Measurements from ENCODE around the gene SLC7A8. TPM values are rescaled to one million over a fixed set of nuclear protein-coding genes. Genes with fewer than 3 reads are reported as not detected.

Gene SLC7A8
- total and polyA plus RNA-seq, 7 experiments from 2014 or later: 0.36 to 7.7 (median 2.5) TPM

DNA sequence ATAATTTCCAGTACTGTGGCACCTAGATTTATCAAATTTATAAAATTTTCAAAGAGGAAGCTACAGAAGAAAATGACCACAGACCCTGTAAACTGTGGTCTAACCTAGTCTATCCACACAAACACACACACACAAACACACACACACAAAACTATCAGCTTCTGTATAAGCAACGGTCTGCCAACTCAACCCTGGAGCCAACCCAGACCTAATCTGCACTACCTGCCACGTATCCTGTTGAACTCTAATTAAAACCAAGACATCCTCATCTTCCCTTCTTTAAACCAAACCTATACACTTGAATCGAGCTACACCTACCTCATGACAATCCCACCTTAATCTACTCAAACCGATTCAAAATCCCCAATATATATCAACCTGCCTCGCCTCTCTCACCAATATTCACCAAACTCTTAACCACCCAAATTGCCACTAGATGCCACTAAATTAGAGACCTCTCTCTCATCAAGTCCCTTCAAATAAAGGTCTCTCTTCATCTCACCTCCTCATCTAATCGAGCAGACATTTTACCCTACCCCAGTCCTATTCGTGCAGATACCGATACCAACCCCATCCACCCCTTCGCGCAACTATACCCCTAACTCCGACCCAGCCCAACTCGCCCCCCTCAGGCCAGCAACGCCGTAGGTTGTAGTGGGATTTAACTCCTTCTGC is 89.3 kb downstream of the SLC7A8 start:
- Histone ChIP-seq H3K27ac (ENCODE audit: low read depth, low read length) (peak overlapping the region; percentile 97), H3K4me1 (ENCODE audit: control insufficient read depth in 2 of 2, insufficient read depth in 2 of 2, low read length in 2 of 2) (peaks cover 26 to 32% of the 10 kb centered on the region in 2 donors), H3K9me3 (ENCODE audit: control insufficient read depth in 2 of 3, low read length in 3 of 3) (no peaks in the 10 kb centered on the region), H3K36me3 (ENCODE audit: control insufficient read depth in 2 of 3, insufficient read depth in 3 of 3, low read length in 3 of 3) (peaks cover 21 to 46% (median 25%) of the 10 kb centered on the region in 3 experiments), H3K27me3 (ENCODE audit: control insufficient read depth in 2 of 2, insufficient read depth in 2 of 2, low read length in 2 of 2) (no peaks in the 10 kb centered on the region), H3K4me3 (ENCODE audit: low read length) (peak overlapping the region; percentile 88)
- Mint-ChIP-seq H3K27ac (no peak overlapping the region), H3K4me1 (peaks cover 16 to 61% (median 38%) of the 10 kb centered on the region in 7 donors), H3K27me3 (no peaks in the 10 kb centered on the region), H3K9me3 (peaks cover 0 to 2% (median 0%) of the 10 kb centered on the region in 11 donors), H3K36me3 (peaks cover 7 to 48% (median 29%) of the 10 kb centered on the region in 5 donors), H3K4me3 (no peak overlapping the region)
- DNase-seq: peak in 1 of 9 donors; percentile 82
- ChIA-PET POLR2A (interaction anchor here (0.6 to 5.1 kb wide), 37 partner anchors 8 to 1583 kb away, joined by 3 to 75 read pairs (median 5); partner anchors contain the start of genes AJUBA, AP1G2, CEBPE and HOMEZ), CTCF (interaction anchor here (0.6 to 3.2 kb wide), 10 partner anchors 8 to 1100 kb away, joined by 3 to 25 read pairs (median 5); partner anchors contain the start of genes CEBPE and PABPN1)
- intact Hi-C loops (cut with micrococcal nuclease): loop anchor here (1.0 to 10.0 kb wide), 8 partner anchors 8 to 1051 kb away; partner anchors contain the start of genes DCAF11 (in 2 of the 2), NRL (in 2 of the 2), ZFHX2 (in 2 of the 2) and EMC9 (in 1 of the 2)
- no peak for ATAC-seq

DNA sequence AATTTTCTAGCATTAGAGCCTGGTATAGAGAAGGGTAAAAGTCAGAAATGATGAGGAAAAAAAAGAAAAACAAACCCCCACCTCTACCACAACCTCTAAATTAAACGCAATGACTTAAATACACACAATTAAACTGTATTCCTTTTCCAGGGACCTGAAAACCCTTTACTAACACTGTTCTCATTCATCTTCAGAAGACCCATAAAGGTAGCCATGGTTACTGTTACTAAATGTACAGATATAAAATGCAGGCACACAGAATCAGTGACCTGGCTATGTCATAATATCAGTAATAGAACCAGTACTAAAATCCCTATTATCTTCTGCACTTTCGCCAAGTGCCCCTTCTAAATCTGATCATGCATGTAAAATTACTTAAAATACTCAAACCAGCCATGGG is 89.9 kb downstream of the SLC7A8 start:
- Mint-ChIP-seq H3K27ac (peak overlapping the region in 1 of 9 donors; percentile 32), H3K9me3 (peaks cover 0 to 2% (median 0%) of the 10 kb centered on the region in 11 donors)
- H3K36me3 ChIP-seq (ENCODE audit: control insufficient read depth in 2 of 3, insufficient read depth in 3 of 3, low read length in 3 of 3): peaks cover 21 to 52% (median 28%) of the 10 kb centered on the region in 3 experiments

DNA sequence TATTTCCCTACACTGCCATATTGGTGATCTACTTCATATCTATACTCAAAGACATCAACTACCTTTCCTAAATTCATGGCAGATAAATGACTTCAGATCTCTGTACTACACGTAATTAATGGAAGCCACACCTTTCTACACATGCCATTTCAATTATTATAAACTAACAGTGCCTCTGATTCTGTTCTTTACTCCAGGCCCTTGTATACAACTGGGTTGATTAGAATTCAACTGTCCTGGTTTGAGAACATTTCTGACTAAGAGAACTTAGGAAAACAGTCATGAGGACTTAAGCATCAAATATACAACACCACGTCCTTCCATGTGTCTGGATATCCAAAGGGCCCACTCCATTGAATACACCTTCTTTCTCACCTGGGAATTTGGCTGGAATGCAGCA is 90.4 kb downstream of the SLC7A8 start:
- Mint-ChIP-seq H3K4me1 (peaks cover 20 to 55% (median 36%) of the 10 kb centered on the region in 7 donors), H3K36me3 (peaks cover 7 to 41% (median 27%) of the 10 kb centered on the region in 5 donors), H3K27ac (peak overlapping the region in 2 of 9 donors; percentile 8 to 62), H3K27me3 (no peaks in the 10 kb centered on the region), H3K9me3 (peaks cover 0 to 2% (median 0%) of the 10 kb centered on the region in 11 donors), H3K4me3 (peak overlapping the region in 5 of 10 donors; percentile 39 to 67 (median 50))
- H3K4me1 ChIP-seq (ENCODE audit: control insufficient read depth in 2 of 2, insufficient read depth in 2 of 2, low read length in 2 of 2): peaks cover 26 to 30% of the 10 kb centered on the region in 2 donors
- no peaks in the 10 kb centered on the region for H3K27me3 ChIP-seq (ENCODE audit: control insufficient read depth in 2 of 2, insufficient read depth in 2 of 2, low read length in 2 of 2)
- H3K4me3 ChIP-seq (ENCODE audit: low read length): peak overlapping the region; percentile 88
- ChIA-PET CTCF (interaction anchor here (0.6 to 1.2 kb wide), 2 partner anchors 24 to 386 kb away, joined by 3 to 4 read pairs; no protein-coding TSS in a partner anchor), POLR2A (interaction anchor here (1.2 to 3.6 kb wide), 2 partner anchors 16 to 24 kb away, joined by 3 to 20 read pairs; no protein-coding TSS in a partner anchor)
- no peak for DNase-seq
- ATAC-seq: no peak
- intact Hi-C loops (cut with micrococcal nuclease): loop anchor here (10.0 kb wide), 3 partner anchors 462 to 1052 kb away; partner anchors contain the start of genes DCAF11 (in 2 of the 2), NRL (in 2 of the 2), EMC9 (in 1 of the 2) and PSME2 (in 1 of the 2)
- H3K9me3 ChIP-seq (ENCODE audit: control insufficient read depth in 2 of 3, low read length in 3 of 3): no peaks in the 10 kb centered on the region
- H3K27ac ChIP-seq (ENCODE audit: low read depth, low read length): peak overlapping the region; percentile 97
- peaks cover 21 to 53% (median 26%) of the 10 kb centered on the region in 3 experiments for H3K36me3 ChIP-seq (ENCODE audit: control insufficient read depth in 2 of 3, insufficient read depth in 3 of 3, low read length in 3 of 3)

More for the DNA sequence above, 89.9 kb downstream of the SLC7A8 start:
- Mint-ChIP-seq H3K4me3 (peak overlapping the region in 3 of 10 donors; percentile 39 to 61 (median 41)), H3K36me3 (peaks cover 7 to 42% (median 27%) of the 10 kb centered on the region in 5 donors), H3K27me3 (no peaks in the 10 kb centered on the region), H3K4me1 (peaks cover 17 to 58% (median 39%) of the 10 kb centered on the region in 7 donors)
- Histone ChIP-seq H3K27ac (ENCODE audit: low read depth, low read length) (peak overlapping the region; percentile 97), H3K4me1 (ENCODE audit: control insufficient read depth in 2 of 2, insufficient read depth in 2 of 2, low read length in 2 of 2) (peaks cover 26 to 32% of the 10 kb centered on the region in 2 donors), H3K27me3 (ENCODE audit: control insufficient read depth in 2 of 2, insufficient read depth in 2 of 2, low read length in 2 of 2) (no peaks in the 10 kb centered on the region), H3K4me3 (ENCODE audit: low read length) (peak overlapping the region; percentile 88), H3K9me3 (ENCODE audit: control insufficient read depth in 2 of 3, low read length in 3 of 3) (no peaks in the 10 kb centered on the region)
- DNase-seq: no peak
- ChIA-PET CTCF (interaction anchor here (0.7 to 3.2 kb wide), 4 partner anchors 15 to 26 kb away, joined by 3 to 25 read pairs (median 20); partner anchors contain the start of gene CEBPE), POLR2A (interaction anchor here (0.9 to 5.1 kb wide), 10 partner anchors 8 to 269 kb away, joined by 3 to 75 read pairs (median 16); partner anchors contain the start of genes CEBPE and RBM23)
- no peak for ATAC-seq
- intact Hi-C loops (cut with micrococcal nuclease): loop anchor here (10.0 kb wide), 3 partner anchors 461 to 1051 kb away; partner anchors contain the start of genes DCAF11 (in 2 of the 2), NRL (in 2 of the 2), EMC9 (in 1 of the 2) and PSME2 (in 1 of the 2)

DNA sequence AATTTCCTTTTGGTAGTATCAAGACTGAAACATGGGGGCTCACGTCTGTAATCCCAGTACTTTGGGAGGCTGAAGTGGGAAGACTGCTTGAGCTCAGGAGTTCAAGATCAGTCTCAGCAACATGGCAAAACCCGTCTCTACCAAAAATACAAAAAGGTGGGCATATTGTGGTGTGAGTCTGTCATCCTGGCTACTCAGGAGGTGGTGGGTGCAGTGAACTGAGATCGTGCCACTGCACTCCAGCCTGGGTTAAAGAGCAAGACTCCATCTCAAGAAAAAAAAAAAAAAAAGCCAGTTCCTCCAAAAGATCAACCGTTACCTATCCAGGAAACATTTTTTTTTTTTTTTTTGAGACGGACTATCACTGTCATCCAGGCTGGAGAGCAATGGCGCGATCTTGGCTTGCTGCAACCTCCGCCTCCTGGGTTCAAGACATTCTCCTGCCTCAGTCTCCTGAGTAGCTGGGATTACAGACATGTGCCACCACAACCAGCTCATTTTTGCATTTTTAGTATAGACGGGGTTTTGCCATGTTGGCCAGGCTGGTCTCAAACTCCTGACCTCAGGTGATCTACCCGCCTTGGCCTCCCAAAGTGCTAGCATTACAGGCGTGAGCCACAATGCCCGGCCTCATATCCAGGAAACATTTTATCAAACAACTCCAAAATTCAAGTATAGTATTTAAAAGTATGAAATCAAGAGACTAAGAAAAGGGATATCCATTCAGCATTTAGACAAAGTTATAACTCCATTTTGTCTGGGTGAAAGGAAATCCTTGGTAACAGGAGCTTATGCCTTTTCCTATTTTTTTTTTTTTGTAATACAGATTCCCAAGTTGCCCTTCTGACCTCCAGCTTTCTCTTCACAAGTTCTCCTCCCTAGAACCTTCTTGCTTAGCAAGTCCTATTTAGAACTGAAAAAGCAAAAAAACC is 91.9 kb downstream of the SLC7A8 start:
- Mint-ChIP-seq H3K9me3 (peaks cover 0 to 2% (median 0%) of the 10 kb centered on the region in 11 donors), H3K4me1 (peaks cover 19 to 54% (median 36%) of the 10 kb centered on the region in 7 donors), H3K27me3 (no peaks in the 10 kb centered on the region), H3K36me3 (peaks cover 11 to 35% (median 27%) of the 10 kb centered on the region in 5 donors), H3K27ac (peak overlapping the region in 2 of 9 donors; percentile 38), H3K4me3 (peak overlapping the region in 1 of 10 donors; percentile 35)
- ATAC-seq (no peak), DNase-seq (no peak)
- Histone ChIP-seq H3K27me3 (ENCODE audit: control insufficient read depth in 2 of 2, insufficient read depth in 2 of 2, low read length in 2 of 2) (no peaks in the 10 kb centered on the region), H3K9me3 (ENCODE audit: control insufficient read depth in 2 of 3, low read length in 3 of 3) (no peaks in the 10 kb centered on the region), H3K36me3 (ENCODE audit: control insufficient read depth in 2 of 3, insufficient read depth in 3 of 3, low read length in 3 of 3) (peaks cover 14 to 61% (median 38%) of the 10 kb centered on the region in 3 experiments), H3K27ac (ENCODE audit: low read depth, low read length) (no peak overlapping the region), H3K4me3 (ENCODE audit: low read length) (no peak overlapping the region), H3K4me1 (ENCODE audit: control insufficient read depth in 2 of 2, insufficient read depth in 2 of 2, low read length in 2 of 2) (peaks cover 15% of the 10 kb centered on the region in 2 donors)
- intact Hi-C loops (cut with micrococcal nuclease): loop anchor here (10.0 kb wide), 3 partner anchors 463 to 1053 kb away; partner anchors contain the start of genes DCAF11 (in 2 of the 2), NRL (in 2 of the 2), EMC9 (in 1 of the 2) and PSME2 (in 1 of the 2)
- CTCF ChIA-PET: interaction anchor here (0.6 to 1.8 kb wide), 5 partner anchors 10 to 29 kb away, joined by 3 to 7 read pairs (median 4); no protein-coding TSS in a partner anchor
- POLR2A ChIA-PET: interaction anchor here (1.2 to 3.6 kb wide), 3 partner anchors 10 to 23 kb away, joined by 3 to 20 read pairs (median 6); no protein-coding TSS in a partner anchor

DNA sequence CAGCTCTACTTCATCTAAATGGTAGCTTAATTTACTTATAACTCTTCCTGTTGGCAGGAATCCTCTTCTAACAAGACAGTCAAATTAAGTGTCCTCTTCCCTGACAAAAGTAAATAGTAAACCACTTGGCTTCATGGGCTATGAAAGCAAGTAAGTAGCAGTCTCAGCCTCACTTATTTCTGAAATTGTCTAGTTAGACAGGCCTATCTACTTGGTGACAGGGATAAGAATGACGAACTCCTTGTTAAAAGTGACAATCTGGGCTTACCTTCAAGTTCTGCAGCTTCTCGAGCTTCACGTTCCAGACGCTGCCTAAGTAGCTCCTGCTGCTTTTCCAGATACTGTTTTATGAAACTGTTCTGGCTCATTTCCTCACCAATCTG is 93.2 kb downstream of the SLC7A8 start:
- no peaks in the 10 kb centered on the region for H3K9me3 ChIP-seq (ENCODE audit: control insufficient read depth in 2 of 3, low read length in 3 of 3)
- Mint-ChIP-seq H3K27ac (peak overlapping the region in 4 of 9 donors; percentile 18 to 46 (median 40)), H3K4me1 (peaks cover 24 to 57% (median 45%) of the 10 kb centered on the region in 7 donors), H3K27me3 (no peaks in the 10 kb centered on the region), H3K4me3 (no peak overlapping the region), H3K36me3 (peaks cover 16 to 42% (median 30%) of the 10 kb centered on the region in 5 donors), H3K9me3 (peaks cover 0 to 1% (median 0%) of the 10 kb centered on the region in 11 donors)
- H3K27ac ChIP-seq (ENCODE audit: low read depth, low read length): no peak overlapping the region
- no peak for ATAC-seq
- no peak for DNase-seq
- ChIA-PET CTCF (interaction anchor here (0.6 to 1.8 kb wide), 5 partner anchors 9 to 96 kb away, joined by 3 to 5 read pairs (median 4); no protein-coding TSS in a partner anchor), POLR2A (interaction anchor here (3.6 kb wide), 1 partner anchor 14 kb away, joined by 20 read pairs; no protein-coding TSS in a partner anchor)
- H3K36me3 ChIP-seq (ENCODE audit: control insufficient read depth in 2 of 3, insufficient read depth in 3 of 3, low read length in 3 of 3): peaks cover 14 to 68% (median 43%) of the 10 kb centered on the region in 3 experiments
- no peak overlapping the region for H3K4me3 ChIP-seq (ENCODE audit: low read length)
- H3K4me1 ChIP-seq (ENCODE audit: control insufficient read depth in 2 of 2, insufficient read depth in 2 of 2, low read length in 2 of 2): peaks cover 12 to 14% of the 10 kb centered on the region in 2 donors
- no peaks in the 10 kb centered on the region for H3K27me3 ChIP-seq (ENCODE audit: control insufficient read depth in 2 of 2, insufficient read depth in 2 of 2, low read length in 2 of 2)
- intact Hi-C loops (cut with micrococcal nuclease): loop anchor here (10.0 kb wide), 3 partner anchors 465 to 1055 kb away; partner anchors contain the start of genes DCAF11 (in 2 of the 2), NRL (in 2 of the 2), EMC9 (in 1 of the 2) and PSME2 (in 1 of the 2)
